Epithelial cell of proximal tubule (primary cell): Measurements from ENCODE around the gene GPR142. TPM values are rescaled to one million over a fixed set of nuclear protein-coding genes. Genes with fewer than 3 reads are reported as not detected.
"Not testable (repeated sequence)": the region's sequence is repeated elsewhere in the genome, so short reads cannot be mapped to it uniquely, and the experiment has no call there.

Source experiments
- DNase-seq: peaks from one replicate; pipeline ENCODE4 v3.0.0-alpha.2; 2011; ENCODE audit warnings: low read depth
- H3K4me3 ChIP-seq: 2 replicates; pipeline ENCODE4 v1.5.1; 2011; ENCODE audit warnings: low read depth, mild to moderate bottlenecking, low read length
- total RNA-seq: library from RNA; depleted of rRNA; stranded (reverse); fragments of >200 nt; gene quantifications from 2 replicates; pipeline ENCODE4 v1.2.3, GENCODE V29; 2015
- TF ChIP-seq, protein P1 (sequence below): conservative IDR thresholded peaks from 2 replicates; pipeline ENCODE4 v1.5.1; 2012; ENCODE audit warnings: low read depth, mild to moderate bottlenecking, low read length

The GPR142 gene
- total RNA-seq, 1 donor from 2014 or later: not detected

DNA sequence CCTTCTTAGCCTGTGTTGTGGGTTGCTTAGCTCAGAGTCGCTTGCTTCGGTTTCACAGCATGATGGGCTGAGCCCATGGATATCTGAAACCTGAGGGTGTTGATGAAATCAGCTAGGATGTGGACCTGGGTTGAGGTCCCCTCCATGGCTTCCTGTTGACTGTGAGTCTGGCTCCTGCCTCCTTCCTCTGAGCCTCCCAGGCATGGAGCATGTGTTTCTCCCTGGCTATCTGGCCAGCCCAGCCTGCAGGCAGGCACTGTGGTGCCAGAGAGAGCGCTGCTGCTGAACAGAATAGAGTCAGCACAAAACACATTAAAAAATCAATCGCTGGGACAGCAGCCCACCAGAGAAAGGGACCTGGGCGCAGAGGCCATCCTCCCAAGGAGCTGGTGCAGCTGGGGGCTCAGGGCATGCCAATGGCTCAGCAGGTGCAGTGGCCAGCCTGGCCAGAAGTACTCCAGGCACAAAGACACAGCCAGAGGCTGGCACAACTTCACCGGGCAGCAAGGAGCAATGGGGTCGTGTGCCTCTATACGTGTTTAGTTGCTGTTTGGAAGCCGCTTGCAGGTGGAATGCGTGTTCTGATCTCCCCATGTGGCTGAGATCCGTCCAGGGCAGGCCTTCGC, 36.3 kb downstream of the GPR142 start:
- no peak overlapping the region for H3K4me3 ChIP-seq
- DNase-seq: no peak
- TF ChIP-seq, protein P1, sequence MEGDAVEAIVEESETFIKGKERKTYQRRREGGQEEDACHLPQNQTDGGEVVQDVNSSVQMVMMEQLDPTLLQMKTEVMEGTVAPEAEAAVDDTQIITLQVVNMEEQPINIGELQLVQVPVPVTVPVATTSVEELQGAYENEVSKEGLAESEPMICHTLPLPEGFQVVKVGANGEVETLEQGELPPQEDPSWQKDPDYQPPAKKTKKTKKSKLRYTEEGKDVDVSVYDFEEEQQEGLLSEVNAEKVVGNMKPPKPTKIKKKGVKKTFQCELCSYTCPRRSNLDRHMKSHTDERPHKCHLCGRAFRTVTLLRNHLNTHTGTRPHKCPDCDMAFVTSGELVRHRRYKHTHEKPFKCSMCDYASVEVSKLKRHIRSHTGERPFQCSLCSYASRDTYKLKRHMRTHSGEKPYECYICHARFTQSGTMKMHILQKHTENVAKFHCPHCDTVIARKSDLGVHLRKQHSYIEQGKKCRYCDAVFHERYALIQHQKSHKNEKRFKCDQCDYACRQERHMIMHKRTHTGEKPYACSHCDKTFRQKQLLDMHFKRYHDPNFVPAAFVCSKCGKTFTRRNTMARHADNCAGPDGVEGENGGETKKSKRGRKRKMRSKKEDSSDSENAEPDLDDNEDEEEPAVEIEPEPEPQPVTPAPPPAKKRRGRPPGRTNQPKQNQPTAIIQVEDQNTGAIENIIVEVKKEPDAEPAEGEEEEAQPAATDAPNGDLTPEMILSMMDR: no peak

DNA sequence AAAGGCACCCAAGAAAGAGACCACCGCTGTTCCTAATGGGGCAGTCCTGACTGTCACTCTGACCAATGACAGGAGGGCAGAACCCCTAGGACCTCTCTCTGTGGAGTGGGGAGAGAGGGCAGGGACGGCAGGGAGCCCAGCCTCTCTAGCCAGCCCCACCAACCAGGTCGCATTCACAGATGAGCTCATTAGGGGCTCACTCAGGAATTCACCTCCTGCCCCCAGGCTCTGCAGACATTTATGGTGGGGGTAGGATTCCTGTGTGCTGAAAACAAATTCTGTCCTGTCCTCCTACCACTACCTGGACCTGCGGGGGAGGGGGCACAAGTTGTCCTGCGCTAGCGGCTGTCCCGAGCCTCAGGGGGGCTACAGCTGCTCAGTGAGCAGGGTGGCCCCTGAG, 36.9 kb downstream of the GPR142 start:
- no peak for DNase-seq
- TF ChIP-seq, protein P1: no peak
- H3K4me3 ChIP-seq: no peak overlapping the region

DNA sequence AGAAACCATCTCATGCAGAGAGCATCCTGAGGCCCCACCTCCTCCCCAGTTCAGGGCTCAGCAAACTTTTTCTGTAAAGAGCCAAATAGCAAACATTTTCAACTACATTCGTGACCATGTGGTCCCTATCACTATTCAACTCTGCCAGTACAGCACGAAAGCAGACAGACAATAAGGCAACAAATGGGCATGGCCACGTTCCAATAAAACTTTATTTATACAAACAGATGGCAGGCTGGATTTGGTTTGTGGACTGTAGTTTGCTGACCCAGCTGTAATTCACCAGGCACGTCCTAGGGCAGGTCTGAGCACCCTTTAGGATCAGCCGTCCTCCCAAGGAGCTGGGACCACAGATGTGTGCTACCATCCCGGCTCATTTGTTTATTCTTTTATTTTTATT, 37.5 kb downstream of the GPR142 start:
- DNase-seq: no peak
- TF ChIP-seq, protein P1: no peak
- H3K4me3 ChIP-seq: no peak overlapping the region

DNA sequence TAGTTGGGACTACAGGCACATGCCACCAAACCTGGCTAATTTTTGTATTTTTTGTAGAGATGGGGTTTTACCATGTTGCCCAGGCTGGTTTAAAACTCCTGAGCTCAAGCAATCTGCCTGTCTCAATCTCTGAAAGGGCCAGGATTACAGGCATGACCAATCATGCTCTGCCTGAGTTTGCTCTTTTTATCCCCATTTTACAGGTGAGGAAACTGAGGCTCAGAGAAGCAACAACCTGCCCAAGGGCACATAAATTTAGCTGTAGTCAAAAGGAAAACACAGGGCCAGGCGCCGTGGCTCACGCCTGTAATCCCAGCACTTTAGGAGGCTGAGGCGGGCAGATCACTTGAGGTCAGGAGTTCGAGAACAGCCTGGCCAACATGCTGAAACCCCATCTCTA, 38.0 kb downstream of the GPR142 start:
- not testable (repeated sequence) for H3K4me3 ChIP-seq, DNase-seq

DNA sequence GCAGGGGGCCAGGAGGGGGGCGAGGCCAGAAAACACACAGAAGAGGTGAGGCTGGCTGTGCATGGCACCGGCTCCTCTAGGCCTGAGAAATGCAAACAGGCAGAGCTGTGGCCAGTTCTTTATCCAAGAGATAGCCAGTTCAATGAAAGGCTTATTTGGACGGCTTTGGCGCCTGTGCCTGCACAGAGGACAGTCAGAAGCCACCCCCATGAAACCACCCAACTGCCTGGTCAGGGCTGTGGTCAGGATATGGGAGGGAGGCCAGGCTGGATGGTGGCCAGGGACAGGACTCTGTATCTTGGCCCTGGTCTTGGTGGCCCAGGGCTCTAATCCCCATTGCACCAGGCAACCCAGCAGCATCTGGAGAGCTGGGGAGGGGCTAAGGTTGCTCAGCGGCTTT, 40.1 kb downstream of the GPR142 start:
- TF ChIP-seq, protein P1: no peak

DNA sequence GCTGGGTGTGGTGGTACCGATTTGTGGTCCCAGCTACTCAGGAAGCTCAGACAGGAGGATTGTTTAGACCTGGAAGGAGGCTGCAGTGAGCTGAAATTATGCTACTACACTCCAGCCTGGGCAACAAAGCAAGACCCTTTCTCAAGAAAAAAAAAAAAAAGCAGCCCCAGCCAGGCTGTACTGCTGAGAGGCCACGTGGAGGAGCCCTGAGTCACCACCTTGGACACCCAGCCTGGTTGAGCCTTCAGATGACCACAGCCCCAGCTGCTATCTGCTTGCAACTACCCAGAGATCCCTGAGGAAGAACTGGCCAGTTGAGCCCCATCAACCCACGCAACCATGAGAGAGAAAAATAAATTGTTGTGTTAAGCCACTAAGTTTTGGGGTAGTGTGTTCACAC, 41.0 kb downstream of the GPR142 start:
- H3K4me3 ChIP-seq: no peak overlapping the region
- DNase-seq: no peak

More for the DNA sequence above, 40.1 kb downstream of the GPR142 start:
- no peak for DNase-seq
- no peak overlapping the region for H3K4me3 ChIP-seq

DNA sequence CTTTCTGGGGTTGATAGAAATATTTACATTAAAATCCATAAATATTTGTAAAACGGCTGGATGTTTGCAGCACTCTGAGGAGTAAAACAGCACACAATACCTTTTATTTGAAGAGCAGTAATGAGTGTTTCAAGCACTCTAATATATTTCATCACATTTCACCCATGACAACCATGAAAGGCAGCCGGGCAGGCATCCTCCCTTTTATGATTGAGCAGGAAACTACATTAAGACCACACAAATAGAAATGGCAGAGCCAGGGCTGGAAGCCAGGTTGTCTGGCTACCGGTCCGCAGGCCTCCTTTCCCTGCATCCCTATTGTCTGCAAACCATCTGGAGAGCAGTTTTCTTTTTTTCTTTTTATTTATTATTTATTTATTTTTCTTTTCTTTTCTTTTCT, 41.5 kb downstream of the GPR142 start:
- DNase-seq: no peak
- TF ChIP-seq, protein P1: no peak
- H3K4me3 ChIP-seq: no peak overlapping the region

More for the DNA sequence above, 41.0 kb downstream of the GPR142 start:
- TF ChIP-seq, protein P1: peak; percentile 58
